HG02938 (cell line): Measurements from ENCODE around the gene KHSRP.

ENCODE experiments used
- ATAC-seq: cut with Tn5 transposase; IDR thresholded peaks from one replicate; pipeline ENCODE4 v1.9.1; 2021; ENCODE audit warnings: mild to moderate bottlenecking, moderate library complexity; ENCODE audit not compliant: unreplicated experiment

KHSRP gene

DNA sequence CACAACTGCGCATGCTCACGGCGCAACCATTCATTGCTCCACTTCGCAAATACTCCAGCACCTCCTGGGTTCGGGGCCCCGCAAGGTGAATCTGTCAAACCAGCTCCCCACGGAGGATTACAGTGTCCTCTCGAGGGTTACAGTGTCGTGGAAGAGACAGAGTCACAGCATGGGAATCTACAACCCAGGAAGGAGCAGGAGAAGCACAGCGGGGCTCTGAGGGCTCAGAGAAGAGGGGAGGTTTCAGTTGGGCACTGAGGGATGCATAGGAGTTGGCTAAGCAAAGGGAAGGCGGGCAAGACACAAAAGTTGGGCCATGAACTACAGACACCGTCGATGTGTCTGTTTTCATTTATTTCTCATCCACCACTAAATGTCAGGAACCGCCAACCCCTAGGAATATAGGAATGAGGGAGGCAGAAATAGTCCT, 30.6 kb downstream of the KHSRP start:
- no peak for ATAC-seq

- ATAC-seq, result peak; percentile 75
Measured at GRCh38 chr19:6393074-6393982, 31.3 kb downstream of the KHSRP start, which contains the start of gene GTF2F1. GTF2F1 (minus strand) TSS chr19:6393164; CDS start chr19:6392995, 169 bp downstream.

DNA sequence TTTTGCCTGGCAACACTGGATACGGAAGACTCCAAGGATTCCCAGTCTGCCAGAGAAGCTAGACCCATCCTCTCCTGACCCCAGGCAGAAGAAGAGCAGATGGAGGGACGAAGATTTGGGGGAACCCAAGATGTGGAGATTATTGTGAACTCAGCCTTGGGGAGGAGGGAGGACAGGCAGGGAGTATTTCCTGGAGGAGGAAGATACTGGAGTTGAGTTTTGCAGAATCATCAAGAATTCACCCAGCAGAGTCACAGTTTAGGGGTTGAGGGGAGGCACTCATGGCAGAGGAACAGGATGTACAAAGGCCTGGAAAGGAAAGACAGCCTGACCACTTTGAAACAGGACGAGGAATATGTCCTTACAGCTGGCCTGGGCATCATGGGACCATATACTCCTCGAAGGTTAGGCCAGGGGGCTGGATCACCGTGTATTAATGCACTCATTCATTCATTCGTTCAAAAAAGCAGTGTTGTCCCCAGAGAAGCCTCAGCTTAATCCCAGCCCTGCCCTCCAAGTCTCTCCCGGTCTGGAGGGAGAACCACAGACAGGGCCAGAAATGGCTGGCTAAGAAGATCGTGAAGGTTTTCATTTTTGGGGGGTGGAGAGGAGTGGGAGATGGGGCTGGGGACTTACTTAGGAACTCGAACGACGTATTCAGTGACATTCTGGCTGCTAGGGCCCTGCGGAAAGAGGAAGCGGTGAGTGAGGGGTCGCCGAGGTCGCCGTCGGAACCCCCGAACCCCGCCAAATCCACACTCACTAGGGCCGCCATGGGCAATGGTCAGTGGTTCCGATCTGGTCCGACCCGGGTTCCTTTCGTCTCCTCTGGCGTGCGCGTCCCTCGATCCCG, 32.2 kb downstream of the KHSRP start:
- ATAC-seq, result no peak

- ATAC-seq, result no peak
Measured at GRCh38 chr19:6387372-6387771, 37.2 kb downstream of the KHSRP start.

DNA sequence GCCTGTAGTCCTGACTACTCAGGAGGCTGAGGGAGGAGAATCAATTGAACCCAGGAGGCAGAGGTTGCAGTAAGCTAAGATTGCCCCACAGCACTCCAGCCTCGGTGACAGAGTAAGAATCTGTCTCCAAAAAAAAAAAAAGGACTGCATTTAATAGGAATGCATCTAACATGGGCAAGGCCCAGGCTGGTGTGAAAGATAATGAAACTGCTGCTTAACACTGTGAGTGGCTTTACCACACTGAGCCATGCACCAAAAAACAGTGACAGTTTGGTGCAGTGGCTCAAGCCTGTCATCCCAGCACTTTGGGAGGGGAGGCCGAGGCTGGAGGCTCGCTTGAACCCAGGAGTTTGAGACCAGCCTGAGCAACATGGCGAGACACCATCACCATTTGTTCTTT, 40.2 kb downstream of the KHSRP start:
- no peak for ATAC-seq

- no peak for ATAC-seq
Measured at GRCh38 chr19:6383188-6383587, 41.4 kb downstream of the KHSRP start.

DNA sequence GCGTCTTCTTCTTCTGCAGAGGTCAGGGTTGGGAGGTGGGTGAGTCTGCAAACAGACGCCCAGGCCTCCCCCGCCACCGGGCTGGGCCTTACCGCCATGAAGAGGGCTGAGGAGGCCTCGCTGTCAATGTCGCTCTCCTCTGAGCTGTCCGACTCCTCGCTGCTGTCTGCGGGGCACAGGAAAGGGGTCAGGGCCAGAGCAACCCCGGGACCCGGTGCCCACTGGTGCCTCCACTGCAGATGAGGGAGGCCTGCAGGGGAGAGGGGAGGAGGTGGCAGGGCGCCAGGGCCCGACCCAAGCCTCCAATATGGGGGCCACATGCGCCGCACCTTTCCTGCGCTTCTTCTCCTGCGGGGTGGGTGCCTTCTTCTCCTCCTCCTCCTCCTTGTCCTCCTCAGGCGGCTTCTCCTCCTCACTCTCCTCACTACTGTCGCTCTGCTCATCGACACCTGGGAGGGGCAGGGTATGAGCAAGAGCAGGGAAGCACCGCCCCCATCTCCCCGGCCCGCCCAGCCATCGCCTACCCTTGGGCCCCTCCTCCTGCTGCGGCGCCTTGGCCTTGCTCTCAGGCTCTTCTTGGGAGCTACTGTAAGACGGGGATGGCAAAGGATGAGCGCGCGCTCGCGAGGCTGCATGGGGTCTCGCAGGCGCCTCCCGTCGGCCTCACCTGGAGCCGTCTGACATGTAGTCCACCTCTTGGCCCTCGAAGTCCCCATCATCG, 43.4 kb downstream of the KHSRP start:
- ATAC-seq, result no peak

- no peak for ATAC-seq
Measured at GRCh38 chr19:6379744-6380143, 44.9 kb downstream of the KHSRP start.

DNA sequence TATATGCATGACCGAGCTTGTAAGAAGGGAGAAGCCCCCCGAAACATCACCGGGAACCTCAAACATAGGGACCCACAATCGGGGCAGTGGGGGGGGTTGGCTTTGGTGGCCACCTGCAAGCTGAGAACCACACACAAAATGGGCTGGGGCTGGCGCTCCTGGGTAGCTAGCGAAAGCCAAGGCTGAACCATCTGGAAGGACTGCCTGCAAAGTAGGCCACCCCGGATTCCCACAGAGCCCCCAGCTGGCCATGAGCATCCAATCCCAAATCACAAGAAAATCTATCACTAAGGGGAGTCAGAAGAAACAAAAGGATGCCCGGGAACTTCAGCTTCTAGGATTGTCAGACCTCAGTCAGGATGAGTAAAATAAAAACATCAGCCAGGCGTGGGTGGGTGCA, 46.1 kb downstream of the KHSRP start:
- no peak for ATAC-seq

DNA sequence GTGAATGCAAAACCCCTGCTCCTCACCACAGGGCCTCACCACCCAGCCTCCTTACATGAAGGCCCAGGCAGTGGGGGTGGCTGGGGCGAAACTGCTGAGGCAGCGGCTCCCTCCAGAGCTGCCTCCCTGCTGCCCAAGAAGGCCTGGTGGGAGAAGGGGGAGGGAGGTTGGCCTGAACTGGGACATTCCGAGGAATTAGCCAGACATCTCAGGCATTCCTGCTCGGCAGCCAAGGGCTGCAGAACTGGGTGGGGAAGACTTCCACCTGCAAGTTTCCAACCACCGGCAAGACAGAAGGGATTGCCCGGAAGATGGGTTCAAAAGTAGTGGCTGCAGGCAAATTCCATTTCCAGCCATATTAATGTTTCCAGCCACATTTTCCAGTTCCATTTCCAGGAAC, 46.6 kb downstream of the KHSRP start:
- no peak for ATAC-seq

- ATAC-seq, result no peak
Measured at GRCh38 chr19:6376512-6377190, 48.0 kb downstream of the KHSRP start.

- ATAC-seq, result no peak
Measured at GRCh38 chr19:6375411-6376010, 49.1 kb downstream of the KHSRP start, which contains the start of gene PSPN. PSPN (minus strand) TSS chr19:6375933; CDS start chr19:6375849, 84 bp downstream.

GRCh38 chr19:6374711-6375410, 49.8 kb downstream of the KHSRP start:
- no peak for ATAC-seq

- no peak for ATAC-seq
Measured at GRCh38 chr19:6374161-6374709, 50.4 kb downstream of the KHSRP start.

GRCh38 chr19:6373813-6374108, 50.9 kb downstream of the KHSRP start:
- no peak for ATAC-seq

GRCh38 chr19:6373096-6373812, 51.4 kb downstream of the KHSRP start:
- ATAC-seq, result peak; percentile 51

DNA sequence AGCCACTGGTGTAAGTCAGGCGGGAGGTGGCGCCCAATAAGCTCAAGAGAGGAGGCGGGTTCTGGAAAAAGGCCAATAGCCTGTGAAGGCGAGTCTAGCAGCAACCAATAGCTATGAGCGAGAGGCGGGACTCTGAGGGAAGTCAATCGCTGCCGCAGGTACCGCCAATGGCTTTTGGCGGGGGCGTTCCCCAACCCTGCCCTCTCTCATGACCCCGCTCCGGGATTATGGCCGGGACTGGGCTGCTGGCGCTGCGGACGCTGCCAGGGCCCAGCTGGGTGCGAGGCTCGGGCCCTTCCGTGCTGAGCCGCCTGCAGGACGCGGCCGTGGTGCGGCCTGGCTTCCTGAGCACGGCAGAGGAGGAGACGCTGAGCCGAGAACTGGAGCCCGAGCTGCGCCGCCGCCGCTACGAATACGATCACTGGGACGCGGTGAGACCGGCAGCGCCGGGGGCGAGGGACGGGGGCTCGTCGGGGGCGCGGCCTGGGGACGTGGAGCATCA, 52.0 kb downstream of the KHSRP start, which contains the start of gene ALKBH7:
Gene ALKBH7 (plus strand): TSS at position 201 of the 502 bp plus-strand sequence. CDS start 27 bp downstream, at position 228.
- peak; percentile 82 for ATAC-seq

GRCh38 chr19:6364353-6364752, 60.3 kb downstream of the KHSRP start:
- ATAC-seq, result no peak
